Measurements from ENCODE around the gene XRCC2. TPM values are rescaled to one million over a fixed set of nuclear protein-coding genes. Genes with fewer than 3 reads are reported as not detected.

The XRCC2 gene
- total RNA-seq, 1 experiment from 2014 or later: 5.2 TPM

GRCh38 chr7:152619027-152619739 is 56.8 kb downstream of the XRCC2 start:
- Mint-ChIP-seq H3K27me3 (ENCODE audit: insufficient read depth, unreplicated experiment) (no peaks in the 10 kb centered on the region), H3K4me3 (ENCODE audit: unreplicated experiment) (no peak overlapping the region), H3K4me1 (ENCODE audit: insufficient read depth, unreplicated experiment) (no peaks in the 10 kb centered on the region), H3K9me3 (ENCODE audit: unreplicated experiment) (no peaks in the 10 kb centered on the region), H3K27ac (ENCODE audit: low read depth, unreplicated experiment) (no peak overlapping the region), H3K36me3 (ENCODE audit: insufficient read depth, unreplicated experiment) (no peaks in the 10 kb centered on the region)
- no peak for DNase-seq (ENCODE audit: unreplicated experiment)
- intact Hi-C loops (cut with micrococcal nuclease): no loop called here
- TF ChIP-seq CTCF (IDR thresholded peaks at IDR 0.05; ENCODE audit: unreplicated experiment): no peak
- BruUV-seq (replicated peaks): no TSS peak
- ChIA-PET POLR2A (interaction anchor here (1.2 kb wide), 1 partner anchor 155 kb away, joined by 3 read pairs; no protein-coding TSS in a partner anchor), CTCF (interaction anchor here (0.6 to 0.7 kb wide), 5 partner anchors 16 to 137 kb away, joined by 3 to 4 read pairs (median 4); no protein-coding TSS in a partner anchor)

GRCh38 chr7:152618427-152618826 is 57.5 kb downstream of the XRCC2 start:
- no peak overlapping the region for H3K27ac Mint-ChIP-seq (ENCODE audit: low read depth, unreplicated experiment)
- no peaks in the 10 kb centered on the region for H3K27me3 Mint-ChIP-seq (ENCODE audit: insufficient read depth, unreplicated experiment)
- intact Hi-C loops (cut with micrococcal nuclease): no loop called here
- H3K9me3 Mint-ChIP-seq (ENCODE audit: unreplicated experiment): no peaks in the 10 kb centered on the region
- DNase-seq (ENCODE audit: unreplicated experiment): no peak
- TF ChIP-seq CTCF (IDR thresholded peaks at IDR 0.05; ENCODE audit: unreplicated experiment): no peak
- H3K4me1 Mint-ChIP-seq (ENCODE audit: insufficient read depth, unreplicated experiment): no peaks in the 10 kb centered on the region
- no TSS peak for BruUV-seq (replicated peaks)
- CTCF ChIA-PET: interaction anchor here (0.6 to 0.7 kb wide), 2 partner anchors 39 to 61 kb away, joined by 3 read pairs; no protein-coding TSS in a partner anchor
- no peak overlapping the region for H3K4me3 Mint-ChIP-seq (ENCODE audit: unreplicated experiment)
- POLR2A ChIA-PET: no interaction called here
- no peaks in the 10 kb centered on the region for H3K36me3 Mint-ChIP-seq (ENCODE audit: insufficient read depth, unreplicated experiment)

GRCh38 chr7:152617056-152617455 is 58.9 kb downstream of the XRCC2 start:
- no peaks in the 10 kb centered on the region for H3K9me3 Mint-ChIP-seq (ENCODE audit: unreplicated experiment)
- no peak overlapping the region for H3K4me3 Mint-ChIP-seq (ENCODE audit: unreplicated experiment)
- intact Hi-C loops (cut with micrococcal nuclease): no loop called here
- CTCF ChIA-PET: no interaction called here
- BruUV-seq (replicated peaks): no TSS peak
- POLR2A ChIA-PET: no interaction called here
- no peaks in the 10 kb centered on the region for H3K27me3 Mint-ChIP-seq (ENCODE audit: insufficient read depth, unreplicated experiment)
- no peaks in the 10 kb centered on the region for H3K4me1 Mint-ChIP-seq (ENCODE audit: insufficient read depth, unreplicated experiment)
- no peak for TF ChIP-seq CTCF (IDR thresholded peaks at IDR 0.05; ENCODE audit: unreplicated experiment)
- H3K36me3 Mint-ChIP-seq (ENCODE audit: insufficient read depth, unreplicated experiment): no peaks in the 10 kb centered on the region
- no peak overlapping the region for H3K27ac Mint-ChIP-seq (ENCODE audit: low read depth, unreplicated experiment)
- no peak for DNase-seq (ENCODE audit: unreplicated experiment)

GRCh38 chr7:152615031-152615741 is 60.8 kb downstream of the XRCC2 start:
- DNase-seq (ENCODE audit: unreplicated experiment): no peak
- Mint-ChIP-seq H3K4me3 (ENCODE audit: unreplicated experiment) (no peak overlapping the region), H3K9me3 (ENCODE audit: unreplicated experiment) (no peaks in the 10 kb centered on the region), H3K27ac (ENCODE audit: low read depth, unreplicated experiment) (no peak overlapping the region), H3K4me1 (ENCODE audit: insufficient read depth, unreplicated experiment) (no peaks in the 10 kb centered on the region), H3K27me3 (ENCODE audit: insufficient read depth, unreplicated experiment) (no peaks in the 10 kb centered on the region), H3K36me3 (ENCODE audit: insufficient read depth, unreplicated experiment) (no peaks in the 10 kb centered on the region)
- BruUV-seq (replicated peaks): no TSS peak
- no peak for TF ChIP-seq CTCF (IDR thresholded peaks at IDR 0.05; ENCODE audit: unreplicated experiment)
- intact Hi-C loops (cut with micrococcal nuclease): no loop called here
- ChIA-PET CTCF (interaction anchor here (1.0 kb wide), 1 partner anchor 278 kb away, joined by 3 read pairs; no protein-coding TSS in a partner anchor), POLR2A (no interaction called here)

Data from MCF 10A (cell line).